ENCODE data around the gene GJC1.

The GJC1 gene

GRCh38 chr17:44796731-44797130 is 33.4 kb downstream of the GJC1 start:
- DNase-seq (ENCODE audit: low read depth, low spot score): no peak
- in situ Hi-C loops (cut with HindIII; ENCODE audit: low sequenced_read_pairs): no loop called here
- TF ChIP-seq, protein P1, sequence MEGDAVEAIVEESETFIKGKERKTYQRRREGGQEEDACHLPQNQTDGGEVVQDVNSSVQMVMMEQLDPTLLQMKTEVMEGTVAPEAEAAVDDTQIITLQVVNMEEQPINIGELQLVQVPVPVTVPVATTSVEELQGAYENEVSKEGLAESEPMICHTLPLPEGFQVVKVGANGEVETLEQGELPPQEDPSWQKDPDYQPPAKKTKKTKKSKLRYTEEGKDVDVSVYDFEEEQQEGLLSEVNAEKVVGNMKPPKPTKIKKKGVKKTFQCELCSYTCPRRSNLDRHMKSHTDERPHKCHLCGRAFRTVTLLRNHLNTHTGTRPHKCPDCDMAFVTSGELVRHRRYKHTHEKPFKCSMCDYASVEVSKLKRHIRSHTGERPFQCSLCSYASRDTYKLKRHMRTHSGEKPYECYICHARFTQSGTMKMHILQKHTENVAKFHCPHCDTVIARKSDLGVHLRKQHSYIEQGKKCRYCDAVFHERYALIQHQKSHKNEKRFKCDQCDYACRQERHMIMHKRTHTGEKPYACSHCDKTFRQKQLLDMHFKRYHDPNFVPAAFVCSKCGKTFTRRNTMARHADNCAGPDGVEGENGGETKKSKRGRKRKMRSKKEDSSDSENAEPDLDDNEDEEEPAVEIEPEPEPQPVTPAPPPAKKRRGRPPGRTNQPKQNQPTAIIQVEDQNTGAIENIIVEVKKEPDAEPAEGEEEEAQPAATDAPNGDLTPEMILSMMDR (IDR thresholded peaks at IDR 0.05; ENCODE audit: low read depth, low read length): no peak
- no peak overlapping the region for H3K4me3 ChIP-seq (ENCODE audit: low read depth, low read length)

DNA sequence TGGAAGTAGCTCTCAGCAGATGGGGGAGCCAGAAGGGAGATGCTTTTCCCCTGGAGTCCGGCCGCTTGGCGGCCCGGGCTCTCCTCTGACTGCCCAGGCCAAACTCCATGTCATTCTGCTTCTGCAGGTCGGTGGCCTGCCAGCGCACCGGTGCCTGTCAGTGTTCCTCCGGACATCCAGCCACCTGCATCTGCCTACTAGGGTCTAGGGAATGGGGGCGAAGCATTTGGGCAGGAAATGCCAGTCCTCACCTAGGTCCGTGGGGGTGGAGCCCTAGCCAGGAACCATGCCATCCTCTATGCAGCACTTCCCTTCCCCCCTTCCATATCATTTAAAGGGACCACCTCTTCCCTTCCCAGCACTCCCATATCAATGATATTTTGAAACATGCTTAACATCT is 34.2 kb downstream of the GJC1 start:
- TF ChIP-seq, protein P1 (IDR thresholded peaks at IDR 0.05; ENCODE audit: low read depth, low read length): no peak

GRCh38 chr17:44795421-44795820 is 34.7 kb downstream of the GJC1 start:
- DNase-seq (ENCODE audit: low read depth, low spot score): peak; percentile 12
- in situ Hi-C loops (cut with HindIII; ENCODE audit: low sequenced_read_pairs): no loop called here

More for the DNA sequence above, 34.2 kb downstream of the GJC1 start:
- no peak overlapping the region for H3K4me3 ChIP-seq (ENCODE audit: low read depth, low read length)
- in situ Hi-C loops (cut with HindIII; ENCODE audit: low sequenced_read_pairs): no loop called here
- no peak for DNase-seq (ENCODE audit: low read depth, low spot score)

GRCh38 chr17:44794851-44795413 is 35.2 kb downstream of the GJC1 start:
- in situ Hi-C loops (cut with HindIII; ENCODE audit: low sequenced_read_pairs): no loop called here
- peak; percentile 86 for DNase-seq (ENCODE audit: low read depth, low spot score)
- TF ChIP-seq, protein P1 (IDR thresholded peaks at IDR 0.05; ENCODE audit: low read depth, low read length): no peak
- H3K4me3 ChIP-seq (ENCODE audit: low read depth, low read length): no peak overlapping the region

More at GRCh38 chr17:44795421-44795820, 34.7 kb downstream of the GJC1 start:
- no peak overlapping the region for H3K4me3 ChIP-seq (ENCODE audit: low read depth, low read length)
- TF ChIP-seq, protein P1 (IDR thresholded peaks at IDR 0.05; ENCODE audit: low read depth, low read length): no peak

DNA sequence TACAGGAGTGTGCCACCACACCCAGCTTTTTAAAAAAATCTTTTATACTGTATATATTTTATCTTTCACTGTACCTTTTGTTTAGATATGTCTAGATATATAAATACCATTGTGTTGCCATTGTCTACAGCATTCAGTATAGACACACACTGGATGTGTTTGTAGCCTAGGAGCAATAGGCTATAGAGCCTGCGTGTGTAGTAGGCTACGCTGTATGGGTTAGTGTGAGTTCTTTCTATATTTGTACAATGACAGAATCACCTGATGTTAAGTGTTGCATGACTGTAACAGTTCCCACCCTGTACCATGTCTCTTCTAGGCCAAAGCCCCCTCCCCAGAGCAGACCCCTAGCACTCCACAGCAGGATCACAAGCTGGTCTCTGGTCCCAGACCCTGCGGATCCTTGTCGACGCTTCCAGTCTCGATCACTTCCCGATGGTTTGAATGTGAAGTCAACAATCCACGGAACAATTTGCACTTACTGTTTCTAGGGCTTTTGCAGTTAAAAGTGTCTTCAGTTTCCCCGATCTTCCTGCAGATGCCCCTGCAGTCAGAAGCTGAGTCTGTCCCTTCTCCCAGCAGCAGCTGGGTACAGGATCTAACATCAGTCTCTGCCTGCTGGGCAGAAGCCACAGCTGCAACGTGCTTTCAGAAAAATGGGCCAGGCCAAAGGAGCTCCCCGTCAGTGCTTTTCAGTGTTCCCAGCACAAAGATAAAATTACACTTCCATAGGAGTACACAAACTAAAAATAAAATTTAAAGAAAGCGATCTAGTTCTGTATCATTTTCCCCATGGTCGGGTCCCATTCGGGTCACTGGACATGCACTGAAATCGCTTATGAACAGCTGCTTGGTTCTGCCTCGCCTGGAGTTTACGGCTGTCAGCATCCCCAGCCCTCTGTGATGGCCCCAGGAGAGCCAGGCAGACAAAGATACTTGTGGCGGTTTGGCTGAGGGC is 35.9 kb downstream of the GJC1 start:
- in situ Hi-C loops (cut with HindIII; ENCODE audit: low sequenced_read_pairs): no loop called here
- peak; percentile 27 for DNase-seq (ENCODE audit: low read depth, low spot score)
- TF ChIP-seq, protein P1 (IDR thresholded peaks at IDR 0.05; ENCODE audit: low read depth, low read length): no peak
- no peak overlapping the region for H3K4me3 ChIP-seq (ENCODE audit: low read depth, low read length)

GRCh38 chr17:44792276-44792675 is 37.8 kb downstream of the GJC1 start:
- TF ChIP-seq, protein P1 (IDR thresholded peaks at IDR 0.05; ENCODE audit: low read depth, low read length): no peak
- H3K4me3 ChIP-seq (ENCODE audit: low read depth, low read length): no peak overlapping the region
- in situ Hi-C loops (cut with HindIII; ENCODE audit: low sequenced_read_pairs): no loop called here
- peak; percentile 43 for DNase-seq (ENCODE audit: low read depth, low spot score)

Data from astrocyte of the spinal cord (primary cell).